Amygdala (tissue), 56 donors: Measurements from ENCODE around the gene FNDC3B.
"Not testable (repeated sequence)": the region's sequence is repeated elsewhere in the genome, so short reads cannot be mapped to it uniquely, and the experiment has no call there.

Experiments
- DNase-seq, 56 donors: peaks; one replicate each; lab custom pipeline; 2025; lab: John Stamatoyannopoulos, UW

FNDC3B gene

DNA sequence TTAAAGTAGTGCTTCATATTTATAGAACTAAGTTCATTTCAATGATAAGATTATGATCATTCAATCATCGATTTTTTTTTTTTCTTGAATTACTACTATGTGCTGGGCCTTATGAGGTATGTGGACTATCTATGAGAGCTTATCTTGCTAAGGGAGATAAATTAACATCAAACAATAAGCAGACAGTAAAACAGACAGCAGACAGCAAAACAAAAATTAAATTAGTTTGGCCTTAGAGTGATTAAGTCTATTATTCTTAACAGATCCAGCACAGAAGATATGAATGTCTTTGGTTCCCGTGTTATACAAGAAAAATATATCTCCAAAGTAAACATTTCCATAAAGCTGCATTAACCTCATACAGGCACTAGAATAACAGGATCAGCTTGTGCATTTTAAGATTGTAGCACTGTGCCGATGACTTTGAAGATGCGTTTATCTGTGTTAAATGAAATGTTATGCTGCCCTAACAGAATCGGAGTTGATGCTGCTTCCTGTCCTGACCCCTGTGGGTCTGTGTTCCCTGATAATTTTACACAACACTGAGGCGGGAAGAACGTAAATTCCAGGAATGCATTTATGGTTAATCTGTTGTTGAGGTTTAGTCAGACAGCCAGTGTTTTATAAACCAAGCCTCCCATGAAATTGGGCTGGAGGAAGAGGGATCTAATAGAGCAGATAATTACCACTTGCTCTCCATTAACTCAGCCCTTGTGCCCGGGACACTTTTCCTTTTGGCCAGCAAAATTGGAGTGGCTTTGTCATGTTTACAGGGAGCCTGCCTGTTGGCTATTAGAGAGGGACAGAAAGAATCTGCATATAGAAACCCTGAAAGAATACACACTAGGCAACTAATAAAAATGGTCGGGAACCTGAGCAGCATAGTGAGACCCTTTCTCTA is 328.1 kb downstream of the FNDC3B start:
- no peak for DNase-seq

DNA sequence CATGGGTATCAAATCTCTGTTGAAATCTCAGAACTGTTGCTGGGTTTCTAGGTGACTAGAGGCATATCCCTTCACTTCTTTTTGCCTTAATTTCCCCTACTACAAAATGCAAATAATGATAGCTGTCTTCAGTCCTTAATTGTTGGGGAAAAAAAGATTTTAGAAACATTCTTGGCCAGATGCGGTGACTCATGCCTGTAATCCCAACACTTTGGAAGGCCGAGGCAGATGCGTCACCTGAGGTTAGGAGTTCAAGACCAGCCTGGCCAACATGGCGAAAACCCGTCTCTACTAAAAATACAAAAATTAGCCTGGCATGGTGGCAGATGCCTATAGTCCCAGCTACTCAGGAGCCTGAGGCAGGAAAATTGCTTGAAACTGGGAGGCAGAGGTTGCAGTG is 329.2 kb downstream of the FNDC3B start:
- DNase-seq = not testable (repeated sequence)

DNA sequence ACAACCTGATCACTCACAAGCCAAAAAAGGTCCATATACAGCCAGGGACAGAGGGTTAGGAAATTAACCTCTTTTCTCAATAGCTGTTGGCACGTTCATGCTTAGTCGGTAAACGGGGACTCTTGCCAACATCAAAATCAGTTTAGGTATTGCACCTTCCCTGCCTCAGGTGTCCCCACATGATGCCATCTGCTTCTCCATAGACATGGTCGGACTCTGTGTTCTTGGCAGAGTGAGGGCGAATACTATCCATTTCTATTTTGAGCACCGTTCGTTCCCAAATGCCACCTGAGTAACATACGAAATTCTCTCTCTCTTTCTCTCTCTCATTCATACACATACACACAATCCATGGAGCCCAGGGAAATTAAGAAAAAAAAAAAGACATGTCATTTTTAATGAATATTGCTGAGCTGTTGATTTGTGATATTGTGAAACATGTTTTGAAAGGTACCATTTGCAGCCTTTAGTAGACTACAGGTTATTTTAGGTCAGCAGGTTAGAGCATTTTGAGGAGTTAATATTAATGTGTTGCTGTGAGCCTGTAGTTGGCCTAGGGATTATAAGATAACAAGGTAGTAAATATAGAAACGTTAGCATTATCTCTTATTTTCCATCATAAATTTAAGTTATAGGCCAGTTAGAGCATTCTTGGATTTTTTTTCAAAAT is 330.3 kb downstream of the FNDC3B start:
- no peak for DNase-seq

DNA sequence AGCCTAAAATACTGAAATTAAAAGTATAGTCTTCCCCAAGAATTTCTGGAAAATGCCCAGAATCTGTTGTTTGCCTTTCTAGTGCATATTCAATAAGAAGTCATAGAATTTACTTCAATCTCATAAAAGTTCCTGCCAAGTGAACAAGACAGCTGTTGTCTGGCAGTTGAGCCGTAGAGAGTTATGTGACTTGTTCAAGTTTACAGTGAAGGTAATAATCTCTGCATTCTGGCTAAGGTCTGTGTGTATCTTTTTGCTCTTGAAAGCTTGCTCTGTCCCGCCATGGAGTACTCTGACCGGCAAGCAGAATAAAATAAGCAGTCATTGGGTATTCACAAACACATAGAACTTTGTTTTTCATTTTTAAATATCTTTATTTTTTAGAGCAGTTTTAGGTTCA is 331.0 kb downstream of the FNDC3B start:
- no peak for DNase-seq

DNA sequence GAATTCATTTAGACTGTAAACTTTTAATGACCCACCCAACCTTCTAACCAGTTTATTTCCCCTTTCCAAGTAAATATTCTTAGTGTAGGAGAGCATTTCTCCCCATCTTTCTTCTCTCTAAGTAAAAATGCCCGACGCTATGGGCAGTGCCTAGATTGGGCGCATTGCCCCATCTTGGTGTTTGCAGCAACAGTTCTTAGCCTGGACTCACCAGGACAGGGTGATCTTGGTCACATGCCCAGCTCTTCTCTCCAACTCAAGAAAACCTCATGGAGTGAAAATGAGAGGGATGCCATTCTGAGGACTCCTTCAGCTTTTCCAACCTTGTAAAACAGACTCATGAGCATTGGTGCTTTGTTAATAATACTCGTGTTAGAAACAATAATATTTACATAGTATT is 332.2 kb downstream of the FNDC3B start:
- DNase-seq = no peak

DNA sequence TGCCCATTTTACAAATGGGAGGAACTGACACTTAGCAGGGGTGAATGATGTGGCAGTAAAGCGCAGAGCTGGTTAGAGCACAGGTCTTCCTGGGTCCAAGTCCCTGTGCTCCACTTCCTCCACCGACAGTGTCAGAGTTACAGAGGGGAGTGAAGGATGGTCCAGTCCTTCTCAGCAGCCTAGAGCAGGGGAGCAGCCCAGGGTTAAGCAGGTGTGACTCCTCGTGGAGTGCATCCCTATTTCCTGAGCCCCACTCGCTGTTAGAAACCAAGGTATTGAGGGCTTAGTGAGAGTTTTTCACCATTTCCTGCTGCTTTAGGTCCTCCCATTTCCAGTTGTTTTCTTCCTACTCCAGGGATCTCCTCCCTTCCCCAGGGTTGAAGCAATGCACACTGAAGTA is 333.5 kb downstream of the FNDC3B start:
- no peak for DNase-seq

DNA sequence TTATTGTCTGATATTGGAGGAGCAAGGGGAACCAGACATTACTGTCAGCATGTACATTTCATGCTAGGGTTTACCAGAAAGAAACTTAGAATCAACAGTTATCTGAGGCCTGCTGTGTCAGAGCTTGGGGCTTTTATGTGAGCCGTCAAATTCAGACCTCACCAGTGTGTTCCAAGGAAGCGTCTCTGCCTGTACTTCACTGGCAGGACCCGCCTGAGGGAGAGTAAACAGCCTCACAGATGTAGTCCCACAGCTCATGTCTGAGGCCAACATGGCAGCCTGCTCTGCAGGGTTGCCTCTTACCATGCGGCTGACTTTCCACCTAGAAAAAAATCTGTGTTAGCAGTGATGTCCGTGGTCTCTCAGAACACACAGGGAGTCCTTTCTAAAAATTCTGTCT is 334.5 kb downstream of the FNDC3B start:
- no peak for DNase-seq

DNA sequence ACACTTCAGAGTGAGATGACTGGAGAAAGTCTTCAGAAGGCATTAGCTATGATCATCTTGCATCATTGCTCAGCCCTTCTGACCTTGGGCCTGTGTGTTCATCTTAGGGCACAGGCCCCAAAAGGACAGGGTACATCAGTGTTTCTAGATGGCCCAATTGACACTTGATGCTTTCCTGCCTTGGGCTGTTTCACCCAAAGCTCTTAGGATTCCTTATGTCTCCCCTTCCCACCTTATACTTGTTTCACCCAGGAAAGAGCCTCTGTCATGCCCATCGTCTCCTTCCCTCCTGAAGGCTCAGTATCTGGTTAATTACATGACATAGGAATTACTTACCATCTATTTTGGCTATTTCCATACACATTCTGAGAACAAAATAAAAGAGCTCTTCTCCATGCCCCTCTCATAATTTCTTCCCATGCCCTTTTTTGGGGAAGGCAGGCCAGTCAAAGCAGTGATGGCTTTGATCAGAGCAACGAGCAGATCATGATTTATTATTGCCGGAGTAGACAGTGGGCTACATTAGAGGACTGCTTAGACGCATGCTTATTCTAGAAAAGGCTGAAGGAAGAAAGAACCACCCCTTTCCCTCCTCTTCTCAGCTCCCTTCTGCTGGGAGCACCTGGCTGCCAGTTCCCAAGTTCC is 335.9 kb downstream of the FNDC3B start:
- no peak for DNase-seq

DNA sequence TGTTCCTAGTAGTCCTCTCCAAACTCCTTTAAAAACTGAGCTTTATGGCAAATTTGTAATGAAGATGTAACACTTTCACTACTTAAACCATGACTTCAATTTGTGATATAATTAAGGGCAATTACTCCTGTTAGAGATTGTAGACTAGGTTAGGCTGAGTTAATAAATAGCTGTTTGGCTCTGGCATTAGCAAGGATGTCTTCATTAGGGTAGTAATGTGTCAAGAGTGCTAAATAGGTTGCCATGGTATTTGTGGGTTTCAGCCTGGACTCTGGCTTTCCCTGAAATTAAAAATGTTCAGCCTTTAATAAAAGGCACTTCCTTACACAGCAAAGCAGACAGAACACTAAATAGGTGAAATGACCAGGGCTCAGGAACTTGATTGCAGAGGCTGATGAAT is 337.0 kb downstream of the FNDC3B start:
- no peak for DNase-seq

DNA sequence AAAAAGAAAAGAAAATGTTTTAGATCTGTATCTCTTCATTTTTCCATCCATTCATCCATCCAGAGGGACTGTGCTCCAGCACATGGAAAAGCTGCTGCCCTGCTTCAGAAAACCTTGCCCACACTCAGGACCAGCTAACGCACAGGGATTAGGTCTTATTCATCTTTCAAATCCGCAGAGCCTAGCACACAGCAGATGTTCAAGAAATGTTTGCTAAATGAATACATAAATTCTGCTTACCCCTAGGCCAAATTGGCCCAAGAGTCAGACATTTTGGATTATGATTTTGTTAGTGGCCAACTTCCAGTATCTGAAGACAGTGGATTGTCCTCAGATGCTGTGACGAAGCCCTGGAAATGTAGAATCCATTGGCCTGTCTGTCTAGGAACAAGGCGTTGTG is 337.5 kb downstream of the FNDC3B start:
- no peak for DNase-seq

DNA sequence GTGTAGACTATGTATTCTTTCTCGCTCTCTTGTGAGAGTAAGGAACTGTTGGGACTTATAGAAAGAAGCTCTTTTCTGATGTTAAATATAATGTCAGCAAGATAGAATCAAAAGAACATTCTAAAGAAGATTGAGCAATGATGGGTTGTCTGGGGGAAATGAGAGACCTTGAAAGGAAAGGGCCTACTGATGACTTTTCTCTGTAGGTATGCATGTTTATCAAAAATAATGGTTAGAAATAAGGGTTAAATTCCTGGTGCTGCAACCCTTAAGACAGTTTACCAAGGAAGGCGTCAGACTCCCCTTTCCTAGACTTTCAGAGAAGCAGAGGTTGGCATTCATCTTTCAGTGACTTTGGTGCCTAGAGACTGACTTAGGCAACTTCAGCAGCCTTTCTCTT is 339.1 kb downstream of the FNDC3B start:
- DNase-seq = no peak

DNA sequence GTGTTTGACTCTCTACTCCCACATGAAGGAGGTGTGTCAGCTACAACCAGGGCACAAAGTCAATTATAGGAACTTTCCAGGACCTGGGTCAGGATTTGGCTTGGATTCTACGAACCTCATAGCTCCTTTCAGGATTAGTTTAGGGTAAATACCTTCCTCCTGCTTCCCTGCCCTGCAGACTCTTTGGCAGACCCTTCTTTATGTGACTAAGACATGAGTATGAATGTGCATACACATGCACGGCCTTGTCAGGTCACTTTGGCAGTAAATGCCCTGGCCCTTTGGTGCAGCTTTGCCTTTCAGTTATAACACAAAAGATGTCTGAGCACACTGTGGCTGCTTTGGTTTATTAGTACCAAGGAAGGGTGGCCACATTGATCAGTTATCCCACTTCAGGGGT is 340.0 kb downstream of the FNDC3B start:
- DNase-seq = no peak

DNA sequence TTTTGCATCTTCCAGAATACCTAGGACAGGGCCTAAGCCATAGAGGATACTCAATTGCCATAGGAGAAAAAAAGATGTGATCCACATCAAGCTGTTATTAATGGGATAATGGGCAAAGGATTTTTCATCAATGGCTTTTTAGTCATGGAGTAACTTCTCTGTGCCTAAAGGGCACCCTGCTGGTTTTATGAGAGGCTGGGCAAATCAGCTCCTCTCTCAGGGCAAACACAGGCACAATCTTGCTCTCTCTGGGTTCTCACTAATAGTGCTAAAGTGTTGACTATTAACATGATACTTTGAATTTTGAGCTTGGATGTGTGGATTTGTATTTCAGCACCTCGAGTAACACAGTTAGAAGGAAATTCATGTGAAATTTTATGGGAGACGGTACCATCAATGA is 341.3 kb downstream of the FNDC3B start:
- no peak for DNase-seq

DNA sequence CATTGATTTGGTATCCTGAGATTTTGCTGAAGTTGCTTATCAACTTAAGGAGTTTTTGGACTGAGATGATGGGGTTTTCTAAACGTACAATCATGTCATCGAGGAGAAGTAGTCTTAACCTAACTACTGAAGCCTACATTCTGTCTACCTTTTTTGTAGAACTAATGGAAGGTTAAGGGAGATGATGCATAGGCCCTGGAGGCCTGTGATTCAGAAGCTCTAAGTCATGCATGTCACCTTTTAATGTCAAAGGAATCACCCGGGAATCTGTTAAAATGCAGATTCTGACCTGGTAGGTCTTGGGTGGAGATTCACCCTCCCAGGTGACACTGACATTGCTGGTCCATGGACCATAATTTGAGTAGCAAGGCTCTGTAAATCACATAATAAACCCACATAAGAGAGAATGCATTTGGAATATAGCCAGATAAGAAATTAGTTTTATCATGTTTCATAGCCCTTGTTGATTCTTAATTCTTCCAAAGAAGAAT is 344.0 kb downstream of the FNDC3B start:
- no peak for DNase-seq

DNA sequence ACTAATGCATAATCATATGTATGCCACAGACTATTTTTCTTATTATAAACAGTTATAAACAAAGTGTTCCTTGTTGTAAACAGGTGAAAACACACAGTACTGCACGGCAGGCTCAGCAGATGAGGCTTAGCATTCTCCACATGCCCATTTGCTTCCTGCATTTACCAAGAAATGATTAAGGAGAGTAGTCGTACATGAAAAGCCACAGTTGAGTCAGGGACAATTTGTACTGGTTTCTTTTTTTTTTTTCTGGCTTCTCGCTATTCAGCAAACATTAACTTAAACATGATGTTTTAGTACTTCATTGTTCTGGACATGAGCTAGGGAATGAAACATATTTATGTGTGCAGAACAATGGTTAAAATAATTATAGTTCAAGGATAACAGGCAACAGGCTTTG is 345.5 kb downstream of the FNDC3B start:
- no peak for DNase-seq

DNA sequence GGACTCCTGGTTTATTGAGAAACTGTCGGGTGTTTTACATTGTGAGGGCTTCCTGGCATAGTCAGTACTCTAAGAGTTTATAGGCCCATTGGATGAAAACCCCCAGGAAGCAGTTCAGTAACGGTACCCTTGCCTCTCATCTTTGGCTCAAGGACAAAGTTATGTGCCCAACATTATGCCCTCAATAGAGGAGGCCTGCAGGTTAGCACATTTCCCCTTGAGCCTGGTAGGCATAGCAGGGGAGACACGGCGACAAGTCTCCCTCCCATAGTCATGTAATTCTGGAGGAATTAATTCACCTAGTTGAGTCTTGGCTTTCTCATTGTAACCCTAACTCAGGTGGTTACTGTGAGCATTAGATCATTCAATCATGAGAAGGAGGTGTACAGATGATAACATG is 348.4 kb downstream of the FNDC3B start:
- DNase-seq = no peak

DNA sequence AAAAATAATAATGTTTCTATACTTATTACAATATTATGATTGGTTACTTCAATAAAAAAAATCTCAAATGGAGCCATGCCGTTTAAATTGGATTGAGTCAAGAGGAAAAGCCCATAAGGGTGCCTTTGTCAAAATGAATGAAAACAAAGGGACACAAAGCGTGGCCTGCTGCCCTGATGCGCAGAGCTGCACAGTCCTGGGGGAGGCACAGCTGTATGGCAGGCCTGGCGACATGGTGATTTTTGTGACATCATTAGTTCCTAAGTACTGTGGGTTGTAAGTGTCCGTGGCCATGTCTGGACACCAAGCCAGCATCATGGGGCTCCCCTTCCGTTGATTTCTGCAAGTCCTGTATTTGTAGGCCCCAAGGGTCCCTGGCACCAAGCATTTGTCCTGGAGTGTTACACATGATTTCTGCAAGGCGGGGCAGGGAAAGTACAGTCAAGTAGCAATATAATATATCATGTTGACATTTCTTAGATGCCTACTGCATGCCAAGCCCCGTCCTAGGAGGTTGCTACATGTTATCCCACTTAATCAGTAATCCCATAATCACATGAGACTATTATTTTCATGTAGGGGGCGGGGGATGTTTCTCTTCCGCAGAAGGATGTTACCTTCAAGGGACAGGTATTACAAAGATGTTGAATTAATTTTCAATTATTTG is 349.2 kb downstream of the FNDC3B start:
- peak in 17 of 56 donors; percentile 0 to 46 (median 21) for DNase-seq

DNA sequence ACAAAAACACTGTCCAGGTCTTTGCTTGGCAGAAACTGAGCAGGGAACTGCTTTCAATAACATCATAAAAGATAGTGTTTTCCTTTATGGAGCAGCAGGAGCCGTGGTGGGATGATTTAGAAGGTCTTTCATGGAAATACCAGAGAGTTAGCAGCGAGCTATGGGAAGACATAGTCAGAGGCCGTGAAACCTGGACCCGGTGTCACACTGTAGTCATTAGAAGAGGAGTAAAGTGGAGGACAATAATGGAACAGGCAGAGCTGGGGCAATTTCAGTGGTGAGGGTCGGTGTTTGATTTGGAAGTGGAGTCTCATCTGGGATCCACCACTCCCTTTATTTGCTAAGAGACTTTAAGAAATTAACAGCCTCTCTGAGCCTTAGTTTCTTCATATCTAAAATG is 351.4 kb downstream of the FNDC3B start:
- DNase-seq = no peak

DNA sequence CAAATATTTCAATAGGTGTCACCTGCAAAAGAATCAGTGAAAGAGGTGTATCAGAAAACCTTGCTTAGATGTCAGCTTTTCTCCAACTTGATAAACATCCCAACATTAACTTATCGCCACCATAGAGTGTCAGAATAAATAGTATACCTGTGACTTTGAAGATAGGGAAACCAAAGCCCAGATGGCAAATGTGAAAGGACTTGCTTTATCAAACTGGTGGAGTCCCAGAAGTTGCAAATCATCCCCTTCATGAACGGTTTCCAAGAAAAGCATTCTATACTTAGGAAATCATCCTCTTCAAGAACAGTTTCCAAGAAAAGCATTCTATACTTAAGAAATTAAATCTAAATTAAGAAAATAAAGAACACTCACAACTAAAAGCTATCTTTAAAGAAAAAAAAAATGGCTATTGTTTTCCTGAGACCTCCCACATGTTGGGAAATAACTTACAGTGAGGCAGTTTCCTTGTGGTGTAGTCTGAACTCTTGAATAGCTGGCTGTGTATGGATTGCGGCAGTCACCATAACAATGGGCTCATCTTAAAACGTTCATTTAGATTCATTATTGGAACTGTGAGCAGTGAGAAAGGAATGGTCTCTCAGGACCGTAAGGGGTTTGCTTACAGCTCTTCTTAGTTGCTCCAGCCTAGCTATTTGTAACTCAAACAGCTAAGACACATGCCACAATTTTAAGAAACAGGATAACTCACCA is 352.4 kb downstream of the FNDC3B start:
- DNase-seq = no peak

DNA sequence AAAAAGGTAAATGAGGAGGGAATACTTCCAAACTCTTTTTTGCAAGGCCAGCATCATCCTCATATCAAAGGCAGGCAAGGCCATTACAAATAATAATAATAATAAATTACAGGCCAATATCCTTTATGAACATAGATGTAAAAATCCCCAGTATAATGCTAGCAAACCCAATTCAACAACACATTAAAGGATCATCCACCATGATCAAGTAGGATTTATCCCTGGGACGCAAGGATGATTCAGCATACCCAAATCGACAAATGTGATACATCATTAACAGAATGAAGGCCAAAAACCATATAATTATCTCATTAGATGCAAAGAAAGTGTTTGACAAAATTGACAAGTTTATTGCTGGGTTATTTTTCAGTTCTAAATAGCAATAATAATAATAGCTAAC is 355.3 kb downstream of the FNDC3B start:
- no peak for DNase-seq
